Psoas muscle (tissue), 8 donors: ENCODE results near the gene RAB5IF. TPM values are rescaled to one million over a fixed set of nuclear protein-coding genes. Genes with fewer than 3 reads are reported as not detected.

Experiments
- ATAC-seq, 4 donors: fragments of 200-7000 bp; cut with Tn5 transposase; one replicate each; pipeline ENCODE4 v1.9.1; 2020; ENCODE audit warnings: moderate library complexity in 3 of 4, mild to moderate bottlenecking in 2 of 4
- DNase-seq, 2 donors: peaks; one replicate each; pipeline ENCODE4 v3.0.0-alpha.2; 2020
- H3K27ac ChIP-seq: fragments of 200-600 bp; one replicate; pipeline ENCODE4 v1.8.0; 2022
- H3K27me3 ChIP-seq, 3 donors: fragments of 200-600 bp in 1 of 3; one replicate each; pipeline versions ENCODE4 v1.6.1 to v1.8.0; 2013 to 2022; ENCODE audit warnings: low read length in 2 of 3, mild to moderate bottlenecking in 2 of 3, moderate library complexity in 1 of 3; ENCODE audit not compliant: insufficient read depth in 3 of 3
- H3K36me3 ChIP-seq, 2 donors: fragments of 200-600 bp in 1 of 2; one replicate each; pipeline versions ENCODE4 v1.6.1 to v1.8.0; 2013 to 2022; ENCODE audit warnings: low read depth in 1 of 2, mild to moderate bottlenecking in 1 of 2, moderate library complexity in 1 of 2; ENCODE audit not compliant: insufficient read depth in 1 of 2
- H3K4me1 ChIP-seq: fragments of 200-600 bp; one replicate; pipeline ENCODE4 v1.8.0; 2022
- H3K4me3 ChIP-seq: fragments of 200-600 bp; one replicate; pipeline ENCODE4 v1.8.0; 2022; ENCODE audit warnings: mild to moderate bottlenecking
- H3K9me3 ChIP-seq: fragments of 200-600 bp; one replicate; pipeline ENCODE4 v1.8.0; 2022
- WGBS, 3 donors: extraction: QIAGEN DNeasy Blood & Tissue Kit; methylation state at CpG; one replicate each; pipeline versions ENCODE4 v1.1.6 to v1.1.7; 2013; 5-methylcytosine and 5-hydroxymethylcytosine counted together
- intact Hi-C, 2 donors: fragments of 100-400 bp; cut with DNase I; formaldehyde crosslinking; loops; one replicate each; pipeline versions ENCODE4 v1.11.0 to v1.14.2; 2022
- polyA plus RNA-seq, 3 donors: library from polyadenylated mRNA; stranded (reverse); fragments of 200-250 nt; gene quantifications; one replicate each; pipeline ENCODE4 v1.2.3, GENCODE V29; 2013
- total RNA-seq, 4 donors: library from RNA; stranded (reverse); fragmentation: NEBNext Ultra II Directional in 2 of 4; extraction: Animal tissue kit (Norgen Biotek cat#: 25700) in 2 of 4; gene quantifications; one replicate each; pipeline versions ENCODE4 v1.2.1 to v1.2.4, GENCODE V29; 2021 to 2023
- TF ChIP-seq, protein P1 (sequence below): fragments of 200-600 bp; IDR thresholded peaks from one replicate; pipeline ENCODE4 v1.8.0; 2022; ENCODE audit warnings: antibody characterized with exemption
- donor health status: healthy with polysubstance abuse.
- donor health status: DM: no; HTN: no; CAD: no; lungs with moderate emphysema.
- donor health status: Bipolar disorder and iron deficiency.
- donor health status: healthy.
- donor health status: DM: yes; HTN: yes; CAD: no.
- donor health status: DM: no; HTN: no; CAD: no.
- donor health status: DM: no; HTN: no; CAD: no.
- donor health status: DM: yes; HTN: yes; CAD: no.

Gene RAB5IF
- total and polyA plus RNA-seq, 7 donors, result 77.3 to 585 (median 287) TPM

DNA sequence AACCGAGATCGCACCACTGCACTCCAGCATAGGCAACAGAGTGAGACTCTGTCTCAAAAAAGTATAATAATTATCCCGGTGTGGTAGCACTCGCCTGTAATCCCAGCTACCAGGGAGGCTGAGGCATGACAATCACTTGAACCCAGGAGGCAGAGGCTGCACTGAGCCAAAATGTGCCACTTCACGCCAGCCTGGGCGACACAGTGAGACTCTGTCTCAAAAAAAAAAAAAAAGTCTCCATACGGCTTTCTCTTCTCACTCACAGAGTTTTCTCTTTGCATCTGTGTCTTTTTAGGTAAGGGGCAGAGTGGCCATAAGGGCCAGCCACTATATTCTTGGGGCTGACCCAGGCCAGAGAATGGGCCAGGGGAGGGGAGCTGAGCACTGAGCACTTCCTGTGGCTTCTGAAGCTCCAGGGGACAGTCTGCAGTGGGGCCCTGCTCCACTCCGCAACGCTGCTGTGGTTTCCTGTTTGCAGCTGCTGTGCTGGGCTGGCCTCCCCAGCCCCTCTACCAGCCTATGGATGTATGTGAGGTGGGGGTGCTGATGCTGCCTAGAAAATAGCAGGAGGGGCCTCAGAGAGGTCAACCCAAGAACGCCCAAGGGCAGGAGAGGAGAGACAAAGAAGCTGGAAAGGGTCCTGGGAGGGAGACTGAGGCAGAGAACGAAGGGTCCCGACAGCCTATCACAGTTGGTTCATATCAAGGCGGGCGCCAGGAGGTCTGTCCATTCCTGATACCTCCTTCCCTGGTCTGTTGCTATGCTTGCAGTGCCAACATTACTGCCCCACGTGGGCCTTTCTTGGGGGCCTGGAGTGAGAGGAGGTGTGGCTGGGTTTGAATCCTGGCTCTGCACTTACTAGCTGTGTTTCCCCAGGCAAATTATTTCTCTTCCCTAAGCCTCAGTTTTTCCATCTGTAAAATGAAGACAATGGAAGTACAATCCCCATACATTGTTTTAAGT lies 24.4 kb downstream of the RAB5IF start:
- peak in 1 of 4 donors; percentile 26 for ATAC-seq

DNA sequence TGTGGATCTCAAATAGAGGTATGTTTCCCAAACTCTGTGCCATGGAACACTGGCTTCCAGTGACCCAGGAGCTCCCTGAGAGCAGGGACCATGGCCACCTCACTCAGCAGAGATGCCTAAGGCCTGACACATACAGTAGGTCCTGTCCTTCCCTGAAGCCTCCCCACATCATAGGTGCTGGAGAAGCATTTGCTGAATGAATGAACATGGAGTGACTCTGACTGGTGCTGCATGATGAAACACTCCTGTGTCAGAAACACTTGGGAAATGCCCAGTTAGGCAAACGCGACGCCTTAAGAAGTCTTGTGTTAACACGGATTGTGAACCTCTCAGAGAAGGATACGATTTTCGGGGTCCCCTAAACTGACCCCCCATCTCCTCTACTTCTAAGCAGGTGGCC lies 26.1 kb downstream of the RAB5IF start:
- H3K27me3 ChIP-seq, result no peaks in the 10 kb centered on the region
- H3K4me3 ChIP-seq, result no peak overlapping the region
- no peaks in the 10 kb centered on the region for H3K36me3 ChIP-seq
- WGBS, 3 donors, result 92 to 94% (median 92%) methylated on average over 6 of the region's 6 CpGs
- ATAC-seq, result no peak
- H3K4me1 ChIP-seq, result no peaks in the 10 kb centered on the region
- intact Hi-C loops, result no loop called here
- TF ChIP-seq, protein P1, sequence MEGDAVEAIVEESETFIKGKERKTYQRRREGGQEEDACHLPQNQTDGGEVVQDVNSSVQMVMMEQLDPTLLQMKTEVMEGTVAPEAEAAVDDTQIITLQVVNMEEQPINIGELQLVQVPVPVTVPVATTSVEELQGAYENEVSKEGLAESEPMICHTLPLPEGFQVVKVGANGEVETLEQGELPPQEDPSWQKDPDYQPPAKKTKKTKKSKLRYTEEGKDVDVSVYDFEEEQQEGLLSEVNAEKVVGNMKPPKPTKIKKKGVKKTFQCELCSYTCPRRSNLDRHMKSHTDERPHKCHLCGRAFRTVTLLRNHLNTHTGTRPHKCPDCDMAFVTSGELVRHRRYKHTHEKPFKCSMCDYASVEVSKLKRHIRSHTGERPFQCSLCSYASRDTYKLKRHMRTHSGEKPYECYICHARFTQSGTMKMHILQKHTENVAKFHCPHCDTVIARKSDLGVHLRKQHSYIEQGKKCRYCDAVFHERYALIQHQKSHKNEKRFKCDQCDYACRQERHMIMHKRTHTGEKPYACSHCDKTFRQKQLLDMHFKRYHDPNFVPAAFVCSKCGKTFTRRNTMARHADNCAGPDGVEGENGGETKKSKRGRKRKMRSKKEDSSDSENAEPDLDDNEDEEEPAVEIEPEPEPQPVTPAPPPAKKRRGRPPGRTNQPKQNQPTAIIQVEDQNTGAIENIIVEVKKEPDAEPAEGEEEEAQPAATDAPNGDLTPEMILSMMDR, result no peak
- DNase-seq, result no peak
- H3K9me3 ChIP-seq, result no peaks in the 10 kb centered on the region
- no peak overlapping the region for H3K27ac ChIP-seq

More for the DNA sequence above, 24.4 kb downstream of the RAB5IF start:
- no peaks in the 10 kb centered on the region for H3K36me3 ChIP-seq
- TF ChIP-seq, protein P1, result no peak
- H3K4me3 ChIP-seq, result no peak overlapping the region
- no peaks in the 10 kb centered on the region for H3K9me3 ChIP-seq
- no peaks in the 10 kb centered on the region for H3K4me1 ChIP-seq
- H3K27me3 ChIP-seq, result no peaks in the 10 kb centered on the region
- WGBS, 3 donors, result 73 to 75% (median 74%) methylated on average over 15 of the region's 15 CpGs
- intact Hi-C loops, result no loop called here
- no peak for DNase-seq
- no peak overlapping the region for H3K27ac ChIP-seq

DNA sequence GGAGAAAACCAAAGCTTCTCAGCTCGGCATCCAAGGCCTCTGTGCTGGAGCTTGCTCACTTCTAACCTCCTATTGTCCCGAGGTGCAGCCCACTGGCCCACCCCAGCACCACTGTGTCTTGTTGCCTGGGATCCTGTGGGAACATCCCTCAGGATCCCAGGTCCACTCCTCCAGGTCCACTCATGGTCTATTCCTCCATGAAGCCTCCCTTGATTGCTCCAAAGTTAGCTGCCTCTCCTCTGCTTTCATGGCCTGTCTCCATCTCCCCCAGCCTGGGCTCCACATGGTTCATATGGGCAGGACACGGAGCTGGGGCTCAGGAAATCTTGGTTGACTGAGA lies 26.5 kb downstream of the RAB5IF start:
- H3K9me3 ChIP-seq, result no peaks in the 10 kb centered on the region
- no peaks in the 10 kb centered on the region for H3K4me1 ChIP-seq
- ATAC-seq (no peak), DNase-seq (no peak)
- TF ChIP-seq, protein P1, result no peak
- no peaks in the 10 kb centered on the region for H3K36me3 ChIP-seq
- H3K4me3 ChIP-seq, result no peak overlapping the region
- no peak overlapping the region for H3K27ac ChIP-seq
- no peaks in the 10 kb centered on the region for H3K27me3 ChIP-seq
- 69 to 78% (median 75%) methylated on average over 3 of the region's 3 CpGs for WGBS, 3 donors
- intact Hi-C loops, result no loop called here

DNA sequence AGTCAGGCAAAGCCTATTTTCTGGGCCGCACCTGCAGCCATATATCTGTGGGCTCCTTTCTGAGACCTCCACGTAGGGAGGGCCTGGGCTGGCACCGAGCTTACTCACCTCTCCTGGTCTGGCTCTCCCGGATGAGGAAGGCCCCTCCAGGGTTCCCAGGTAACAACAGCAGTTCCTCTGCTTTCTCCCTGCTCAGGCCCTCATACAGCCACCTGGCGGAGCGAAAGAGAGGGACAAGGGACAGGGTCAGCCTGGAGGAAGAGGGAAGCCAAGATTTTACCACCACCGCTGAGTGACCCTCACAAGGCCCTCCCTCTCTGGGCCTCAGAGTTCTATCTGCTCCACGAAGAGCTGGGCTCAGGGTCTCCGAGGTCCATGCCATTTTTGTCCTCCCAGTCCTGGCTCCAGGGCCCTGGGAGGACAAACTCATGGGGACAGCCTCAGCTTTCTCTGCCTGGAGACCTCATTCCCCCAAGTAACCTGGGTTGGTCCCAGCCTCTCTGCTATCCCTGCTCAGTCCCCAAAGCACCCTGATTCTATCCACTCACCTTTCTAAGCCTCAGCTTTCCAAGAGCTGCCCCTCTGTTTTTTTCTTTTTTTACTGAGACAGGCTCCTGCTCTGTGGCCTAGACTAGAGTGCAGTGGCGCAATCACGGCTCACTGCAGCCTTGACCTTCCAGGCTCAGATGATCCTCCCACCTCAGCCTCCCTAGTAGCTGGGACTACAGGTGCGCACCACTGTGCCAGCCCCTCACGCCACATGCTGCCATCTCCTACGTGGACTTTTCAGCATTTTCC lies 27.1 kb downstream of the RAB5IF start:
- DNase-seq (no peak), ATAC-seq (no peak)
- Histone ChIP-seq H3K4me1 (no peaks in the 10 kb centered on the region), H3K27ac (no peak overlapping the region), H3K27me3 (no peaks in the 10 kb centered on the region), H3K4me3 (no peak overlapping the region), H3K36me3 (no peaks in the 10 kb centered on the region), H3K9me3 (no peaks in the 10 kb centered on the region)
- 77 to 84% (median 79%) methylated on average over 13 to 14 of the region's 14 CpGs for WGBS, 3 donors
- intact Hi-C loops, result no loop called here
- TF ChIP-seq, protein P1, result no peak
